GM18861 (cell line): ENCODE measurements around the gene CPTP.

Source experiments
- ATAC-seq: cut with Tn5 transposase; IDR thresholded peaks from one replicate; pipeline ENCODE4 v1.9.1; 2021; ENCODE audit not compliant: unreplicated experiment

CPTP gene

DNA sequence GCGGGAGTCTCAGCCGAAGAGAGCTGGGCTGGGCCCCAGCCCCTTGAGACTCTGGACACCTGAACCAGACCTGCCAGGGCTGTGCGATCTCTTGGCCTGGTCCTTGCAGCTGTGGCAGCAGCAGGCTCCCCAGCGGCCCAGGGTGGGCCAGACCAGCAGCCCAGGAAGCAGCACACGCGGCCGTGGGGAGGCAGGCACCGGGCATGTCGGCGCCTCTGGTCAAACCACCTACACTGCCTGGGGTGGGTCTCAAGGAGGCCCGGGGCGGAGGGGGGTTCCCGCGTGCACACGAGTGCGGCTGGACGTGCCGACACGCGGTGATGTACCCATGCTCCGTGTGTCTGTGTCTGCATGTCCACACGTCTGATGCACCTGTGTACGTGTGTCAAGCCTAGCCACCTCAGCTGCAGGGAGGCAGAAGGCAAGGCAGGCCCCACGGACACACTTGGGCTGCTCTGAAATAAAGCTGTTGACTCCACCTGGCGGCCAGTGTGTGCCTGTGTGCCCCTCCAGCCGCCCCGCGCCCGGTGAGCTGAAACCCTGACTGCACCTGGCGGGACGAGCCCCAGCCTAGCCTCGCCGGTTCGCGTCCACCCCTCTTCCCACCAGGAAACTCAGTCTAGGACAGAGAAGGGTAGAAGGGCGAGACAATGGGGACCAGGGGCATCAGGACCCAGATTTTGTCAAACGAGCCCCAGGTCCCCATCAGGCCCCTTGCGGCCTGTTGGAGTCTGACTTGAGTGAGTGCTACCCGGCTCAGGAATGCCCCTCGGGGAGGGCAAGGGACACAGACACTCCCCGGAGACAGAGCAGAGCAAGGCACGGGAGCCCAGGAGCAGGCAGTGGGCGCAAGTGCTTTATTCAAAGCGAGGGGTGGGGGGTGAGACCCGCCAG, 32.8 kb upstream of the CPTP start:
- no peak for ATAC-seq

DNA sequence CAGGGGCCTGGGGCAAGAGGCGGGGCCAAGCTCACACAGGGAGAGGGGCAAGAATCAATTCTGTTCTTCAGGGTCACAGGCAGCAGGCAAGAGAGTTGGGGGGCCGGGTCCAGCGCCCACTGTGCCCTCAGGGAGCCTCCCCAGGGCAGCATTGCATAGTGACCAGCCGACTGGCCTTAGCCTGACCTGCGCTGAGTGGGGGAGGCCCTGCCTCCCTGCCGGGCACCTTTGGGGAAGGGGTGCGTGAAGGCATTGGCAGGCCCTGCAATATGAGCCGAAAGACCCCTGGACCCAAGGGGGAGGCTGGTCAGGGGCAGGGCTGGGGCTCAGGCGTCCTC, 32.2 kb upstream of the CPTP start:
- ATAC-seq: no peak

DNA sequence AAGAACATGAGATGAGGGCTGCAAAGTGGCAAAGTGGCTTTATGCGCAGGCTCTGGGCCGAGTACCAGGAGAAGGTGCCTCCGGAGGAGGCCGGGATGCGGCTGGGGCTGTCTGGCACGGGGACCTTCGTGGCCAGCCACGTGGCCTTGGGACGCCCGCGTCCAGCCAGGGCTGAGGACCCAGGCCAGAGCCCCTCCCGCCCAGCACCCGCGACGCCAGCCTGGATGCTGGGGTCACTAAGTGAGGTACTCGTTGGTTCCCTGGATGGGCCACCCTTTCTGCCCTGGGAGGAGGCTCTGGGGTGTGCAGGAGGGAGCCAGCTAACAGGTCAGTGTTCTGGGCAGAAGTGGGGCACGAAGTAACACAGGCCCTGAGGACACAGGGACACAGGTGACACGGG, 31.8 kb upstream of the CPTP start:
- no peak for ATAC-seq

DNA sequence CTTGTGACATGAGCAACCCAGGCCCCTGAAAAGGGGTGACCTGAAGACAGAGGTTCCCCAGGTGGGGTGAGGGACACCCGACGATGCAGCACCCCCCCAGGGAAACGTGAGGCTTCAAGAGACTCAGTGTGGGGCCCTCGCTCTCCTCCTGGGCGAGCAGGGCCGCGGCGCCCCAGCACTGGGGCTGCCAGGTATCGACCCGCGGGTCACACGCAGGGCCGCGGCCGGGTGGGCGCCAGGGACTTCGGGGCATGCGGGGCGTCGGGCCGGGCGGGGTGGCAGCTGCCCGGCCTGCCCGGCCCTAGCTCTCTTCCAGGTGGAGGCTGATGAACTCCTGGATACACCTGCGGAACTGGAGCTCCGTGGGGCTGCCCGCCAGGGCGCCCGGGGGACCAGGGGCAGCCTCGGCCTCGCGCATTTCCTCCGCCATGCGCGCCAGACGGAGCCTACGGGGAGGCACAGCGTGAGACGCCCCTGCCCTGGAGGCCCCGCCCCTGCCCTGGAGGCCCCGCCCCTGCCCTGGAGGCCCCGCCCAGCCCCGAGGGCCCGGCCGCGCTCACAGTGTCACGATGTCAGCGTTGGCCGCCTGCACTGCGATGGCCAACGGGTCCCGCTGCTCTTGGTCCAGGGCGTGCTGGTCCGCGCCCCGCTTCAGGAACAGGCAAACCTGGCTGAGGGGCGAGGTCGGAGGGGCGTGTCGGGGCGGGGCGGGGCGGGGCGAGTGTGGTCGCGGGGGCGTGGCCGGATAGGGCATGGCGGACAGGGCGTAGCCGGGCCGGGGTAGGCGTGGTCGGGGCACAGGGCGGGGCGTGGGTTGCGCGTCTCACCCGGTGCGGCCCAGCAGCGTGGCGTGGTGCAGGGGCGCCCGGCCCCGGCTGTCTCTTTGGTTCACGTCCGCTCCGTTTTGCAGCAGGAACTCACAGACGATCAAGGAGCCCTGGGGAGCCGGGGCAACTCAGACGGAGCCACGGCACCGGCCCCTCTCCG, 31.0 kb upstream of the CPTP start:
- ATAC-seq: no peak

- ATAC-seq: no peak
Measured at GRCh38 chr1:1294250-1294890, 30.2 kb upstream of the CPTP start.

GRCh38 chr1:1295154-1295923, 29.3 kb upstream of the CPTP start:
- ATAC-seq: no peak

DNA sequence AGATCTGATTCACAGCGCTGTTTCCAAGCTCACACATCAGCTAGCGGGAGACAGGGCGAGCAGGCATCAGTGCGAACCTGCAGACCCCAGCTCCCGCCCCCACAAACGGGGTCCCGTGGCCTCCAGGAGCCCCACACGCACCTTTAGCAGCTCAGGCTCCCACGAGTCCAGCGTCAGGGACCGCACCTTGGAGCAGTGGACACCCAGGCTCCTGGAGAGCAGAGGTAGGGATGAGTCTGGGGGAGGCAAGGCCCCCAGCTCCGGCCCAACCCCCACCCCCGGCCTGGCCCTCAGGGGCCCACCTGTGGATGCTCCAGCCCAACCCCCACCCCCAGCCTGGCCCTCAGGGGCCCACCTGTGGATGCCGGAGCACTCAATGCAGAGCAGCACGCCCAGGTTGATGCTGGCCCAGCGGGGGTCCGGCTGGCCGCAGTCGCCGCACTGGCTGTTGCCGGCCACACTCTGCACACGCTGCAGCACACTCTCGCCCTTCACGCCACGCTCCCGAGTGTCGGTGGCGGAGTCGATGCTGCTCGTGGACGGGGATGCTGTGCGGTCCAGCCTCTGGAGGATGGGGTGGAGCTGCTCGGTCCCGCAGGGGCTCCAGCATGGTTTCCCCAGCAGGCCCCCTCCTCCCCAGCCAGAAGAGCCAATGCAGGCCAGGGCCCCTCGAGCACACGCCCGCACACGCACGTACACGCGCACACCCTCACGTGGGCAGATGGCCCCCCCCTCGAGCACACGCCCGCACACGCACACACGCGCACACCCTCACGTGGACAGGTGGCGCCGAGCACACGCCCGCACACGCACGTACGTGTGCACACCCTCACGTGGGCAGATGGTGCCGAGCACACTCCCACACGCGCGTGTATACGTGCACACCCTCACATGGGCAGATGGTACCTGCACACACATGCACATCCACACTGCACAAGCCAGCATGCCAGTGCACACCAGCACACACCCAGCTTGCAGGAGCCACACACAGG, 28.2 kb upstream of the CPTP start:
- ATAC-seq: no peak

GRCh38 chr1:1297802-1298424, 26.7 kb upstream of the CPTP start:
- ATAC-seq: no peak

GRCh38 chr1:1298861-1299685, 25.5 kb upstream of the CPTP start:
- no peak for ATAC-seq

DNA sequence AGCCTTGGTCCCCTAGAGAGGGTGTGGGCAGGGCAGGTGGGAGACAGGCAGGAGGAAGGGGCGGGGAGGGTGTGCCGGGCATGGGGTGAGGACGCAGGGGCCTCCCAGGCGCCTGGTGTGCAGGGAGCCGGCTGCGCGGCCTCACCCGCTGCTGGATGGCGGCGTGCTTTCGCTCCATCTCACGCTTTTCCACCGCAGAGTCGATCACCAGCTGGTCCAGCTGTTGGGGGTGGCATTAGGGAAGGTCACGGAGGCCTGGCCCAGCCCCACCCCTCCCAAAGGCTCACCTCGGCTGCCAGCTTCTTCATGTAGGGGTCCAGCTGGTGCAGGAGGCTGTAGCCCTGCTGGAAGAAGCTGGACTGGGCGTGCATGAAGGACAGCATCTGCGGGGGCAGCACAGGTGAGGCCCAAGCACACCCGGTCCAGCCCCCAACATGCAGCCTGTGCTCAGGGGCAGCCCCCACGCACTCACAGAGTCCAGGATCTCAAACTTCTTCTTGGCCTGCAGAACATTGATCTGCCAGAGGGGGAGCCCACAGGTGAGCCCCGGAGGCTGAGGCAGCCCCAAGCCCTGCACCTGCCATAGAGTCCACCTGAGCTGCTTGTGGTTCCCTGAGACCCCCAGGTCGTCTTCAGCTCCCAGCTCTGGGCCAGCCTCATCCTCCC, 24.8 kb upstream of the CPTP start:
- no peak for ATAC-seq

DNA sequence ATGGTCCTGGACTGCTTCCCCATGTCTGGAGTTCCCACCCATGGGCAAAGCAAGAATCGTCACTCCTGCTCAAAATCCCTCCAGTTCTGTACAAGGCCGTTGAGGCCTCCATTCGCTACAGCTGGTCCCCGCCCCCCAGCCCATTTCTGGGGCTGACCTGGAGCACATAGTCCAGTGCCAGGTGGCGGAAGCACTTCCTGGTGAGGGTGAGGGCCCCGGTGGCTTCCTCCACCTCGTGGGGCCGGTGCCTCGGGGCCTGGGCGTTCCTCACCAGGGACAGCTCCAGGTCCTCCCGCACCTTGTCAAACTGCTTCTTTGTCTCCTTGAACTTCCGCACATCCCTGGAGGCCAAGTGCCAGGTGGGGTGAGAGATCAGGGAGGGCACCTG, 24.3 kb upstream of the CPTP start:
- ATAC-seq: no peak

GRCh38 chr1:1302006-1302430, 22.6 kb upstream of the CPTP start:
- ATAC-seq: no peak

DNA sequence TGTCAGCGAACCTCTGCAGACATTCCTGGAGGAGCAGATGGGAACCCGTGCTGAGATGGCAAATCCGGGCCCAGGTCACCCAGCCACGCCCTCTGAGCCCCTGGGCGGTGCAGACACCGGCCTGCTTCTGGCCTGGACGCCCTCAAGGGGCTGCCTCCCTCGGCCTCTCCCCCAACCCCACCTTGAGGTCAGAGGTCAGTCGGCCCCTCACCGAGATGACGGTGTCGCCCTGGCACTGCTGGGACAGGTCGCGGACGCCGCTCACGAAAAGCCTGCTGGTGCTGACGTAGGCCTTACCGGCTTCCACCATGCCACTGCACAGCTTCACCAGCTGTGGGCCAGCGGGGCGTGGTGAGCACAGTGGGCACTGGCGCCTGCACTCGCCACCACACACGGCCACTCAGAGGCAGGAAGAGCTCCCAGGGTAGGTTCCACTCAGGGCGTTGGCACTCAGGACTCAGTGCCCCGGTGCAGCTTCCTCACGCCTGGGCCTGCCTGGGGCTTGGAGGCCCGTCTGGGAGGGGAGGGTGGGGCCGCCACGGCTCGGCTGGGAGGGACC, 21.6 kb upstream of the CPTP start:
- ATAC-seq: no peak

- no peak for ATAC-seq
Measured at GRCh38 chr1:1303736-1304135, 20.9 kb upstream of the CPTP start.

DNA sequence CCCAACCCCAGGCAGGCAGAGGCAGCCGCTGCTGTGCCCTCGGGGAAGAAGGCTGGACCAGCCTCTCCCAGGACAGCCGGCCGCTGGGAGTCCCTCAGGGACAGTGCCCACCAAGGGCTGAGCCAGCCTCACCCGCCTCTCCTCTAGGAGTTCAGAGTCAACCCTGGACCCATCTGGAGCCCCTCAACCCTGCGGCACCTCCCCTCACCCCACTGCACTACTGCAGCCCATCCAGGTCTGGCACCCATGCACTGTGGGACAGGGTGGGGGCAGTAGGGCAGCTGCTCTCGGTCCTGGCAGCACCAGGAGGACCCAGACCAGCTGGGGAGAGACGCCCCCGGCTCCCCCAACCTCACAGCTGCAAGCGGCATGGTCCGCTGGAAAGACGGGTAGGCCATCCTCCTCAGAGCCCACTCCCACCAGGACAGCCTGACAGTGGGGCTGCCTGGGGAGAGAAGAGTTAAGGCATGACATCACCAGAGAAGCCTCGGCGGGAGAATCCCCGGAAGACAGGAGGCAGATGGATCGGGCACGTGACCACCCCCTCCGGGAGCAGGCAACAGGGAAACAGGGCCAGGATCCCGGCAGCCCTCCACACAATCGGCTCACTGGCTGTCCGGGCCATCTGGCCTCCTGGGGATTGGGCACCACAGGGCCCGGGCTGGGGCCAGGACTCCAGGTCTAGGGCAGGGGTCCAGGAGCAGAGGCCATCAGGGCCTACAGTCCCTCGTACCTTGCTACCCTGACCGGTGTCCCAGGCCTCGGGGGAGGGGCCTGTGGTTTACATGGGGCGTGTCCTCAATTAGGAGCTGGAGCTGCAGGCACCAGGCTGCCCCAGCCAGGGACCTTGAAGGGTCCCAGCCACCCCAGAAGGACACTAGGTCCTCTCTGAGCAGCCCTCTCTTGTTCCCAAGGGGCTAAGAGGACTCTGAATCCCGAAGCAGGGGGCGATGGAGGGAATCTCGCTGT, 20.0 kb upstream of the CPTP start:
- ATAC-seq: no peak
